Stimulated activated memory B cell treated with anti-CD40 and anti-IgM and Interleukin-4, amounts not matched to agents 10 μg/mL and 1 μg/mL and 100 μg/mL, for 72 hours (primary cell): ENCODE results near the gene SEZ6L.

Source experiments
- ATAC-seq: fragments of 150-1000 bp; cut with Tn5 transposase; 2 replicates; pipeline ENCODE4 v1.10.0; 2021
- H3K27ac Mint-ChIP-seq: one replicate; pipeline ENCODE4 v1.8.0; 2022; ENCODE audit warnings: mild to moderate bottlenecking, mixed read lengths
- H3K27me3 Mint-ChIP-seq: one replicate; pipeline ENCODE4 v1.8.0; 2022; ENCODE audit warnings: mixed read lengths
- H3K36me3 Mint-ChIP-seq: one replicate; pipeline ENCODE4 v1.8.0; 2022; ENCODE audit warnings: mixed read lengths
- H3K4me1 Mint-ChIP-seq: one replicate; pipeline ENCODE4 v1.8.0; 2022; ENCODE audit warnings: mixed read lengths
- H3K4me3 Mint-ChIP-seq: one replicate; pipeline ENCODE4 v1.8.0; 2022; ENCODE audit warnings: mild to moderate bottlenecking, moderate library complexity, mixed read lengths
- H3K9me3 Mint-ChIP-seq: one replicate; pipeline ENCODE4 v1.8.0; 2022; ENCODE audit warnings: mixed read lengths

SEZ6L gene

DNA sequence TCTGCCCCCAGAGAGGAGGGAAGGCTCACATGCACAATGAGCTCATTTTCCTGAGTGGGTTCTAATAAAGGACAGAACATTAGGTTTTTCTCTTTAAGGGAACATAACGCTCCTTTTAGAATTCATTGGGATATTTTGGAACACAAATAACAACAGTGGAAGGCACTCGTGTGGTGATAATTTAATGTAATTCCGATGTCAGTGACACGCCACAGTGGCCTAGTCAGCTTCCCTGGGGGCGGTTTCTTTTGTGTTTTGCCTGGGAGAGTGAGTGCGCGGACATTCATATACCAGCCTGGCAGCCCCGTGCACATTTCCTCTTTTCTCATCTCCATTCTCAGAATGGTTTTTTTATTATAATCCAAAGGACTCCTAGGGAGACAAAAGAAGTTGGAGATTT is 41.1 kb downstream of the SEZ6L start:
- Mint-ChIP-seq H3K27me3 (peaks cover 42% of the 10 kb centered on the region), H3K27ac (no peak overlapping the region), H3K9me3 (peaks cover 8% of the 10 kb centered on the region), H3K4me3 (no peak overlapping the region), H3K4me1 (no peaks in the 10 kb centered on the region), H3K36me3 (no peaks in the 10 kb centered on the region)
- no peak for ATAC-seq

DNA sequence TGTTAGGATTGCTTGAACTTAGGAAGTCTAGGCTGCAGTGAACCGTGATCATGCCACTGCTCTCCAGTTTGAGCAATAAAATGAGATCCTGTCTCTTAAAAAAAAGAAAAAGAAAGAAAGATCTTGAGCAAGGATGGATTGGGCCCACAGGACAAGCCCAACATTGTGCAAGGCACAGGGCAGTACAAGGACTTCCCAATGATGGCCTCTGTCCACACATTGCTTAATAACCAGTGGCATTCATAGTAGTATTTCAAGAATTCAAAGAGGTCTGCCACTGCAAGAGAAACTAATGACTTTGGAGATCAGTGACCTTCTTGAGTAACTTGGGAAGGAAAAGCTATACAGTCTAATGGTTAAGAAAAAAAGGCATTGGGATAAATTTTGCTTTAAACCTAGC is 44.6 kb downstream of the SEZ6L start:
- Mint-ChIP-seq H3K27ac (no peak overlapping the region), H3K4me3 (no peak overlapping the region), H3K9me3 (peaks cover 8% of the 10 kb centered on the region), H3K27me3 (peaks cover 53% of the 10 kb centered on the region), H3K36me3 (no peaks in the 10 kb centered on the region), H3K4me1 (no peaks in the 10 kb centered on the region)
- ATAC-seq = no peak

DNA sequence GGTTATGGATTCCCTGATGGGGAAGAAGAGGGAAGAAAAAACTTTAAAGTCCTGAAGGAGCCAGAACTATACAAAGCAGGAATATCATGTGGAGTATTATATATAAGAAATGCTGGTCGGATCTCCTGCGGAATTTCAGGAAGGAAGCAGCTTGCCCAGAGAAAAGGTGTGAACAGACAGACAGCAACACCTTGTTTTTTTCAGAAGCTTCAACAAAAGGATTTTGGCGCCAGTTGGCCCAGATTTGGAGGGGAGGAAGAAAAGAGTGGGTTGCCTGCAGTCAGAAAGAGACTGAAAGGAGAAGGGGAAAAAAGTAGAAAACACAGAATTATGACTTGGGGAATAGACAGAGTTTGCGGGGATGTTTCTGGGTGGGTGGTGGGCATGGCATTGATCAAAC is 45.2 kb downstream of the SEZ6L start:
- Mint-ChIP-seq H3K27ac (no peak overlapping the region), H3K4me1 (no peaks in the 10 kb centered on the region), H3K4me3 (no peak overlapping the region), H3K9me3 (peaks cover 4% of the 10 kb centered on the region), H3K27me3 (peaks cover 46% of the 10 kb centered on the region), H3K36me3 (no peaks in the 10 kb centered on the region)
- no peak for ATAC-seq

DNA sequence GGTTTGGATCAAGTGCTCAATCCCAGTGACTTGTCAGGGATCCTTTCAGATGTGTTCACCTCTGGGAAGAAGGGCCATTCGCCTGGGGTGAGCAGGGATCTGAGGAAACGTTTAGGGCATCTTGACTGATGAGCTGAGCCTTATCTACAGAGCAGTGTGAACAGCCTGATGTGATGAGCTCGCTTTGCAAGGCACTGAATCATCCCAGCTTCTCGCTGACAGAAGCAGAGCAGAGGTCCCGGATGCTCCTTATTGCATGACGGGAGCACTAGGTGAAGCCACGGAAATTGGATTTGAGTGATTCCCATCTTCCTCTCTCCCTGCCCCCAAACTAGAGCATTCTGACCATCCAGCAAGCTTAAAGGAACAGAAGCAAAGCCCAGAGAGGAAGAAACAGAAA is 46.5 kb downstream of the SEZ6L start:
- peaks cover 40% of the 10 kb centered on the region for H3K27me3 Mint-ChIP-seq
- H3K36me3 Mint-ChIP-seq = no peaks in the 10 kb centered on the region
- no peak overlapping the region for H3K27ac Mint-ChIP-seq
- no peak for ATAC-seq
- H3K4me3 Mint-ChIP-seq = no peak overlapping the region
- peaks cover 2% of the 10 kb centered on the region for H3K9me3 Mint-ChIP-seq
- H3K4me1 Mint-ChIP-seq = no peaks in the 10 kb centered on the region

DNA sequence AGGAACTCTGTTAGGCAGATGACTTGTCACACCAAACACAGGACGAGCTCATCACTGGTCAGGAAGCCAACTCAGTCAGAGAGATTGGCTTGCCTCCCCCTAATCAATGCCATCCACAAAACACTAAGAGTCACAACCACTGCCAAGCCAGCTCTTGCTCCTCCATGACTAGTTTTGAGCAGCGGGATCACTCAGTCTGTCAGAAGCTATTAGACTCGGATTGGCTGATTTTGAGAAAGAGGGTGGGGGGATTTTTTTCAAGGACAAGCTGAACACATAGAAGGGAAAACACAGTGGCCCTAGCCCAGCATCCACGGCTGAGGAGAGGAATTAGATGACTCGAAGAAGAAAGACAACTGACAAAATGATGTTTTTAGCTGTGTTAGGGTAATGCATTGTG is 55.9 kb downstream of the SEZ6L start:
- H3K36me3 Mint-ChIP-seq = no peaks in the 10 kb centered on the region
- no peak overlapping the region for H3K4me3 Mint-ChIP-seq
- no peak overlapping the region for H3K27ac Mint-ChIP-seq
- peaks cover 2% of the 10 kb centered on the region for H3K27me3 Mint-ChIP-seq
- peaks cover 7% of the 10 kb centered on the region for H3K9me3 Mint-ChIP-seq
- H3K4me1 Mint-ChIP-seq = no peaks in the 10 kb centered on the region
- ATAC-seq = no peak

DNA sequence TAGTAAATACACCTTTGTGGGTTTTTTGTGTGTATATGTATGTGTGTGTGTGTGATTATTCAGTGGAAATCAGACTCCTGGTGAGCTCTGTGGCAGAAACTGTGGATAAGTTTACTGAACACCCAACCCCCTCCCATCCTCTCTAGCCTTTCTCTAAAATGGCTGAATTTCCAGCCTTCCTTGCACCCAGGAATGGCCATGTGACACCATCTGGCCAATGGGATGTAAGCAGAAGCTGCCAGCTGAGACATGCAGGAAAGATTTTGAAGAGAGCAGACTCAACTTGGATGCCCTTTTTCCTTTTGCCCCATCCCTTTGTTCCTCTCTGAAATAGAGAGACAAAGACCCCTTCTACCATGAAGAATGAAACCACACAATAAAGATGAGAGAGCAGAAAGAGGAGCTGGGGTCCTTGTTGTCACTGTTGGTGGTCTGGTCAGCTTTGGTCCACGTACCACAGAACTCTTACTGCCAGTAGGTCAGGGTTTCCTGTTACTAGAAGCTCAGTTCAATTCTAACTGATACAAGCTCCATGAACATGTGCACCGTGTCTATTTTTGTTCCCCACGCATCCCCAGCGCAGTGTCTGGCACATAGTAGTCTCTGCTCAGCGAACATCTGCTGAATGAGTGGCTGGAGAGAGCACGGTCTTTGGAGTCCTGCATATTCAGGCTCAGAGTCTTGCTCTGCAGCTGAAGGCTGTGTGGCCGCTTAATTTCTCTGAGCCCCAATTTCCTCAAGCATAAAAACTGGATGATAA is 57.5 kb downstream of the SEZ6L start:
- no peak for ATAC-seq
- H3K27ac Mint-ChIP-seq = no peak overlapping the region
- H3K4me1 Mint-ChIP-seq = no peaks in the 10 kb centered on the region
- H3K4me3 Mint-ChIP-seq = no peak overlapping the region
- no peaks in the 10 kb centered on the region for H3K36me3 Mint-ChIP-seq
- H3K9me3 Mint-ChIP-seq = peaks cover 3% of the 10 kb centered on the region
- H3K27me3 Mint-ChIP-seq = peaks cover 9% of the 10 kb centered on the region

DNA sequence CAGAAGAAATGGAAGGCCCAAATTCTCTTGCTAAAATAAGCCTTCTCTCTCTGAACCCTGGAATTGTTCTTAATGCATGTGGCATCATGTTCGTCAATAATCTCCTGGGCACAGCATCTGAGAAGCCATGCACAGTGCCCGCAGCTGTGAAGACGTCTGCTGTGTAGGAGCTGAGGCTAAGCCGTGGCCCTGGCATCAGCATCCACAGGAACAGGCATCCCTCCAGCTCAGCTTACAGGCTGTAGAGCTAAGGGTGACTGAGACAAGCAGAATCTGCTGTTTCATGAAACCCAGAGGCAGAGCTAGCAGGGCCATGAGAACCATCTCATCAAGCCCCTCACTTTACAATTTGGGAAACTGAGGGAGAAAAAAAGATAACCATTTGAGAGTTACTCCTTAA is 60.6 kb downstream of the SEZ6L start:
- Mint-ChIP-seq H3K4me3 (no peak overlapping the region), H3K27ac (no peak overlapping the region), H3K9me3 (no peaks in the 10 kb centered on the region), H3K4me1 (no peaks in the 10 kb centered on the region), H3K27me3 (peaks cover 23% of the 10 kb centered on the region), H3K36me3 (no peaks in the 10 kb centered on the region)
- ATAC-seq = no peak

DNA sequence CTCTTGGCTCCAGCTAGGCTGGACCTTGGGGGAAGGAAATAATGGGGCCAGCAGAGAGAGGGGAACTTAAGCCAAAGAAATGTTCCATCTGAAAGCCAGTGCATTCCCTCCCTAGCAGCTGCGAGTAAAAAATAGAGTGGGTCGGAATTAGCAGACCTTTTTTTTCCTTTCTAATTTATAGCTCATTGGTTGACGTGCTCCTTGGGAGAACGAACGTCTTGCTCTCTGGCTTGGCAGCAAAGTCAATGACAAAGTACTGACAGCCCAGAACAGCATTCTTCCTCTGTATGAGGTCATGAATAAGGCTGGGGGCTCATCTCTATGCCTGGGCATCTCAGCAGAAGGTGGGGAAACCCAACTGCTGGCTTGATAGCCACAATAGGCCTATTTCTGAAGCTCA is 65.0 kb downstream of the SEZ6L start:
- no peaks in the 10 kb centered on the region for H3K4me1 Mint-ChIP-seq
- no peak overlapping the region for H3K27ac Mint-ChIP-seq
- no peak for ATAC-seq
- no peaks in the 10 kb centered on the region for H3K9me3 Mint-ChIP-seq
- no peak overlapping the region for H3K4me3 Mint-ChIP-seq
- H3K27me3 Mint-ChIP-seq = peaks cover 42% of the 10 kb centered on the region
- H3K36me3 Mint-ChIP-seq = no peaks in the 10 kb centered on the region

DNA sequence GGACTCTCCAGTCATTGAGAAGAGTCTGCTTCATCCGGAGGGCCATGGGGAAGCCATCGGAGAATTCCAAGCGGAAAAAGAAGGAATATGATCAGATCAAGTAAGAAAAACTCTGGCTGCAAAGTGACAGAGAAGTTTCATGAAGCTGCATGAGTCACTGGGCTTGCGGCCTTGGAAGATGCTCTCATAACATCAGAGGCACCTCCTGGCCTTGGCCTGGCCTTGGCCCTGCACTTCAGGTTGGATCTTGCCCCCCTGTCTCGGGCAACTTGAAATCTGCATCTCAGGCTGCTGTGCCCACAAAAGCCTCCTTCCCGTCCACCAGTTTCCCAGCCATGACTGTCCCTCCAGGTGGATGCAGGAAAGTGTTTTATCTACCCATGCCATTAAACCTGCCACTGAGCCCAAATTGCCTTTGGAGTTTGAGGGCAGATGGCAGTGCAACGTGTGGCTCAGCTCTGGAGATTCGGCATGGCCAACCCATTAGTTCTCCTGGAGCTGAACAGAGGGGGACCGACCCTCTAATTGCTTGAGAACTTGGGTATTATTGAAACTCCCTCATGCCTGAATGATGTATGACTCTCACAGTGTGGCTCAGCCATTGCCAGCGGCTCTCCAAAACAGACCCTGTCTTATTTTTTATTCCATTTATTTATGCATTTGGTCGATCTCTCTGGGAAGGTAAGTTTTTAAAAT is 66.7 kb downstream of the SEZ6L start:
- no peak for ATAC-seq
- no peaks in the 10 kb centered on the region for H3K4me1 Mint-ChIP-seq
- H3K9me3 Mint-ChIP-seq = peaks cover 2% of the 10 kb centered on the region
- no peak overlapping the region for H3K27ac Mint-ChIP-seq
- H3K36me3 Mint-ChIP-seq = no peaks in the 10 kb centered on the region
- H3K4me3 Mint-ChIP-seq = no peak overlapping the region
- H3K27me3 Mint-ChIP-seq = peaks cover 43% of the 10 kb centered on the region

DNA sequence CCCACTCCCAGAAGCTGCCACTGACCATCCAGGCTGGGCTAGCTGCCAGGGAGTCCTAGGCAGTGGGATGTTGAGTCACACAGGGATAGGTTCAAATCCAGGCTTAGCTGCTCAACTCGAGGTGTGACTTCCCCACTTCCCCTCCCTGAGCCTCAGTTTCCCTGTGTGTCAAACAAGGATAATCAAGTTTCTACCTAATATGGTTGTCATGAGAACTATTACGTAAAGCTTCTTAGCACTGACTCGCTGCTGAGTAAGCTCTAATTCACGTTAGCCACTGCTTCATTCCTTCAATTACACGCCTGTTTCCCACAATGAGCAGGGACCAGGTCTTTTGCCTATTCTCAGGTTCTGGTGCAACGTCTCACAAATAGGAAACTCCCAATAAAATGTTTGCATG is 67.7 kb downstream of the SEZ6L start:
- no peaks in the 10 kb centered on the region for H3K4me1 Mint-ChIP-seq
- no peak overlapping the region for H3K4me3 Mint-ChIP-seq
- no peak overlapping the region for H3K27ac Mint-ChIP-seq
- no peaks in the 10 kb centered on the region for H3K36me3 Mint-ChIP-seq
- peaks cover 44% of the 10 kb centered on the region for H3K27me3 Mint-ChIP-seq
- ATAC-seq = no peak
- peaks cover 2% of the 10 kb centered on the region for H3K9me3 Mint-ChIP-seq

DNA sequence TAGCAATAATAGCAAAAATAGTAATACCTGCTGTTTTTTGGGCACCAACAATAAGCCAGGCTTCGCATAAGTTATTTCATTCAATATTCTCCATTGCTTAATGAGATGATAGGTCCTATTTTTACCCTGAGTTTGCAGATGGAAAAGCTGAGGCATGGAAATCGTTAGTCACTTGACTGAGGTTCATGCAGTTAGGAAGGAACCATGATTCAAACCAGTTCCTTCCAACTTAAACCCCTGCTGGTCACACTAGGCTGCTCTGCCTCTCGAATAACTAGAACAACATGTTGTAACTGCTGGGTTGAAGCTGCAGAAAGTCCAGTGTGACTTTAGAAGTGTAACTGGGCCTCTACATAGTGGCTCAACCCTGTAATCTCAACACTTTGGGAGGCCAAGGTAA is 69.3 kb downstream of the SEZ6L start:
- Mint-ChIP-seq H3K4me1 (no peaks in the 10 kb centered on the region), H3K27ac (no peak overlapping the region), H3K27me3 (peaks cover 35% of the 10 kb centered on the region), H3K4me3 (no peak overlapping the region), H3K36me3 (no peaks in the 10 kb centered on the region), H3K9me3 (peaks cover 9% of the 10 kb centered on the region)
- no peak for ATAC-seq

DNA sequence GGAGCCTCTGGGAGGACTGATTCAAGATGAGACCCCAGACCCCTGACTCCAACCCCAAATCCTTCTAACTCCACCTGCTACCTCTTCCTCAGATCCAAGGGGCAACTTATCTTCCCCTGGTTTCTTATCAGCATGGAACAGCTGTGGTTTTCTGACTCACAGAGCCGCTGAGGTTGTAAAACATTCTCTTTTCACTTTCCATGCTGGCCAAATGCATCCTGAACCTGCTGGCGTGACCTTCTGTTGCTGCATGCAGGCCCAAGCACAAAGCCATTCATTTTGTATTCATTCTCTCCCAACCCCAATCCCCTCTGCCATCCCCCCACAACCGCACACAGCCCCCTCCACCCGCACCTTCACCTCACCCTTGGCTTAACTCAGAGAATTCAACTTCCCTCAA is 70.3 kb downstream of the SEZ6L start:
- H3K27ac Mint-ChIP-seq = no peak overlapping the region
- H3K4me3 Mint-ChIP-seq = no peak overlapping the region
- no peak for ATAC-seq
- no peaks in the 10 kb centered on the region for H3K36me3 Mint-ChIP-seq
- H3K4me1 Mint-ChIP-seq = no peaks in the 10 kb centered on the region
- H3K27me3 Mint-ChIP-seq = peaks cover 30% of the 10 kb centered on the region
- H3K9me3 Mint-ChIP-seq = peaks cover 9% of the 10 kb centered on the region

DNA sequence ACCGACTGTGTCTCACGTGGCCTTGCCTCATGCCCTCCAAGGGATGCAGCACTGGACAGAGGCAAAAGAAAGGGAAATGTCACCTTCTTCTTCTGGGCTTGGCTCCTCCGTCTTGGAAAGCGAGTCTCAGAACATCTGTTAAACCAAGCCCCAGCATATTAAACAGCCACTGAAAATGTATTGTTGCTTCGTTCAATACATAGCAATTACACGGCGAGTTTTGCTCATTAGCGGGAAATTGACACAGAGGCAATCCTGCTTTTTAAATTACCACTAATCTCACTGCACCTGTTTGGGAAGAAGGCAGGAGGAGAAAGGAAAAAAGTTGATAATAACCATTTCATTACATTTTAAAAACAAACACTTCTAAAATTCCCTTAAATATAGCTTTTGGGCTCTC is 72.1 kb downstream of the SEZ6L start:
- no peak overlapping the region for H3K4me3 Mint-ChIP-seq
- H3K9me3 Mint-ChIP-seq = peaks cover 9% of the 10 kb centered on the region
- H3K36me3 Mint-ChIP-seq = no peaks in the 10 kb centered on the region
- no peaks in the 10 kb centered on the region for H3K4me1 Mint-ChIP-seq
- H3K27me3 Mint-ChIP-seq = peaks cover 20% of the 10 kb centered on the region
- no peak overlapping the region for H3K27ac Mint-ChIP-seq
- ATAC-seq = no peak

DNA sequence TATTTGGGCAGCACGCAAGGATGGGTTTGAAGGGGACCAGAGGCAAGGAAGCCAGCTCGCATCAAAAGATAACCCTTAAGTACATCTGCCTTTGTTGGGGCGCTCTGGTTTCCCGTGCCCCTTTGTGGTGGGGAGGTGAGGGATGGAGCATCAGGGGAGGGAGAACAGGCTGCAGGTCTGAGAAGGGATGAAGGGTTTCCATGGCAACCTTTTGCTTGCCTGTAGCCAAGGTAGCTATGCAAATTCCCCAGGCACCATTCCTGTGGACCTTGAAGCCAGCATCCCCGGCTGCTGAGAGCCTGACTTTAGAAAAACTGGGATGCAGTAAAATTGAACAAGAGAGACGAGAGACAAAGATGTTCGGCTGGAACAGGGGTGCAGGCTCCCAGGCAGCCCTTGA is 75.7 kb downstream of the SEZ6L start:
- Mint-ChIP-seq H3K4me1 (no peaks in the 10 kb centered on the region), H3K4me3 (no peak overlapping the region), H3K27me3 (peaks cover 13% of the 10 kb centered on the region), H3K27ac (no peak overlapping the region), H3K9me3 (peaks cover 8% of the 10 kb centered on the region), H3K36me3 (no peaks in the 10 kb centered on the region)
- no peak for ATAC-seq

DNA sequence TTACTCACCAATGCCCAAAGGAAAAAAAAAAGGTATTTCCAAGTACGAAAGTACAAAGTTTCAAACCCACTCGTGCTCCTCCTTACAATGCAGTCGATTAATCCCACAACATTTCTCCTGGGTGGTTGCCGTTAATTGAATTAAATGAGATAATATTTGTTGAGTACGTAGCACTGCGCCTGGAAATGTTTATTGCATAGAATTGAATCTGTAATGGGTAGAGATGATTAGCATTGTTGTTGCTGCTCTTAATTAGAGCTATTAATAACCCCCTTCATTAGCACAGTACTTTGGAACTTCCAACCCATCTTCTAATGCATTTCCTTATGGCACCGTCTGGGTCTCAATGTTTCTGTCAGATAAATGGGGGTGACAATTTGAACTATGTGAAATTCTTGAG is 77.3 kb downstream of the SEZ6L start:
- Mint-ChIP-seq H3K4me3 (no peak overlapping the region), H3K4me1 (no peaks in the 10 kb centered on the region), H3K27me3 (peaks cover 18% of the 10 kb centered on the region), H3K9me3 (peaks cover 7% of the 10 kb centered on the region), H3K36me3 (no peaks in the 10 kb centered on the region), H3K27ac (no peak overlapping the region)
- no peak for ATAC-seq

DNA sequence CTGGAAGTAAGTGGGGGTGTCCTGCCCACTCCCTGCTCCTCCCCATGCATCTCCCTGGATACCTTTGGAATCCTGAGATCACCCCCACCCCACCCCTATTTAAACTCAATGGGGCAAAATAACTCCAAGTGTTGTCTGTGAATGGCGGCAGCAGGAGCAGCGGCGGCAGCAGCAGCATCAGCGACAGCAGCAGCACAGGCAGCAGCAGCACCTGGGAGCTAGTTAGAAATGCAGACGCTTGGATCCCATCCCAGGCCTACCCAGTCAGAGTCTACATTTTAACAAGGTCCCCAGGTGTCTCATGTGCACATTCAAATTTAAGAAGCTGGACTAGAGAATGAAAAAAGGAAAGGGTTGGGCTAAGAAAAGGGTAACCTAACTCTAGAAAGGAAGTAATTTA is 82.6 kb downstream of the SEZ6L start:
- no peaks in the 10 kb centered on the region for H3K4me1 Mint-ChIP-seq

More for the DNA sequence above, 82.6 kb downstream of the SEZ6L start:
- Mint-ChIP-seq H3K36me3 (no peaks in the 10 kb centered on the region), H3K4me3 (no peak overlapping the region), H3K27me3 (peaks cover 29% of the 10 kb centered on the region), H3K27ac (no peak overlapping the region), H3K9me3 (no peaks in the 10 kb centered on the region)
- ATAC-seq = no peak
